WTC11 (cell line): Measurements from ENCODE around the gene NKAIN2. TPM values are rescaled to one million over a fixed set of nuclear protein-coding genes. Genes with fewer than 3 reads are reported as not detected.

Experiments used
- ATAC-seq: fragments of 200-7000 bp; cut with Tn5 transposase; 2 replicates; pipeline ENCODE4 v1.10.0; 2021; ENCODE audit warnings: mild to moderate bottlenecking, moderate library complexity
- CTCF ChIA-PET: fragments of 300-600 bp; sonication (Branson Sonifier 250); formaldehyde crosslinking; loops from one replicate; lab custom pipeline; 2021; ENCODE audit warnings: antibody characterized with exemption; lab: Charles Lee
- POLR2A ChIA-PET: fragments of 350-600 bp; sonication (Branson Sonifier 250); formaldehyde crosslinking; loops from one replicate; lab custom pipeline; 2021; ENCODE audit warnings: antibody characterized with exemption; lab: Charles Lee
- DNase-seq: peaks from one replicate; pipeline ENCODE4 v3.0.0; 2021; ENCODE audit warnings: low spot score
- H3K27ac Mint-ChIP-seq: 2 replicates; pipeline ENCODE4 v1.8.0; 2021; ENCODE audit warnings: mixed read lengths
- H3K27me3 Mint-ChIP-seq: 2 replicates; pipeline ENCODE4 v1.8.0; 2021; ENCODE audit warnings: low read depth, mild to moderate bottlenecking, moderate library complexity, mixed read lengths
- H3K36me3 Mint-ChIP-seq: 2 replicates; pipeline ENCODE4 v1.8.0; 2021; ENCODE audit warnings: mixed read lengths
- H3K4me1 Mint-ChIP-seq: 2 replicates; pipeline ENCODE4 v1.8.0; 2022; ENCODE audit warnings: mixed read lengths
- H3K4me3 Mint-ChIP-seq: 2 replicates; pipeline ENCODE4 v1.8.0; 2021; ENCODE audit warnings: mild to moderate bottlenecking, moderate library complexity, mixed read lengths
- H3K9me3 Mint-ChIP-seq: 2 replicates; pipeline ENCODE4 v1.8.0; 2021; ENCODE audit warnings: mixed read lengths
- E2F4 ChIP-seq: sonication (generic); formaldehyde crosslinking; IDR thresholded peaks from 2 replicates; pipeline ENCODE4 v1.8.1; 2022; ENCODE audit warnings: low read depth, mild to moderate bottlenecking, moderate library complexity, missing genetic modification reagents, borderline replicate concordance
- EMX1 ChIP-seq: fragments of 250-450 bp; sonication (Bioruptor Pico); IDR thresholded peaks from 2 replicates; pipeline ENCODE4 v1.8.0; 2021; ENCODE audit warnings: mild to moderate bottlenecking
- ERG ChIP-seq: fragments of 250-450 bp; sonication (Bioruptor Pico); IDR thresholded peaks from 2 replicates; pipeline ENCODE4 v1.8.0; 2021; ENCODE audit warnings: mild to moderate bottlenecking
- ESRRA ChIP-seq: sonication (generic); formaldehyde crosslinking; IDR thresholded peaks from 2 replicates; pipeline ENCODE4 v1.8.1; 2022; ENCODE audit warnings: mild to moderate bottlenecking, missing genetic modification reagents, borderline replicate concordance
- FOXK1 ChIP-seq: sonication (generic); formaldehyde crosslinking; IDR thresholded peaks from 2 replicates; pipeline ENCODE4 v1.8.0; 2022; ENCODE audit warnings: mild to moderate bottlenecking, moderate library complexity, missing genetic modification reagents
- MYBL2 ChIP-seq: sonication (generic); formaldehyde crosslinking; IDR thresholded peaks from 2 replicates; pipeline ENCODE4 v1.8.1; 2023; ENCODE audit warnings: mild to moderate bottlenecking, moderate library complexity, missing genetic modification reagents
- NFE2L1 ChIP-seq: sonication (generic); formaldehyde crosslinking; IDR thresholded peaks from 2 replicates; pipeline ENCODE4 v1.8.1; 2023; ENCODE audit warnings: missing genetic modification reagents
- NR2C2 ChIP-seq: sonication (generic); formaldehyde crosslinking; IDR thresholded peaks from 2 replicates; pipeline ENCODE4 v1.8.0; 2022; ENCODE audit warnings: mild to moderate bottlenecking, missing genetic modification reagents
- PREB ChIP-seq: sonication (generic); formaldehyde crosslinking; IDR thresholded peaks from 2 replicates; pipeline ENCODE4 v1.8.1; 2022; ENCODE audit warnings: mild to moderate bottlenecking, missing genetic modification reagents, moderate library complexity, borderline replicate concordance
- PRRX2 ChIP-seq: fragments of 250-450 bp; sonication (Bioruptor Pico); IDR thresholded peaks from 2 replicates; pipeline ENCODE4 v1.8.0; 2021; ENCODE audit warnings: mild to moderate bottlenecking
- RORB ChIP-seq: fragments of 250-450 bp; sonication (Bioruptor Pico); IDR thresholded peaks from 2 replicates; pipeline ENCODE4 v1.9.0; 2021; ENCODE audit warnings: mild to moderate bottlenecking
- SMAD4 ChIP-seq: sonication (generic); formaldehyde crosslinking; IDR thresholded peaks from 2 replicates; pipeline ENCODE4 v1.8.0; 2022; ENCODE audit warnings: mild to moderate bottlenecking, missing genetic modification reagents
- ZBTB43 ChIP-seq: sonication (generic); formaldehyde crosslinking; IDR thresholded peaks from 2 replicates; pipeline ENCODE4 v1.8.1; 2023; ENCODE audit warnings: mild to moderate bottlenecking, missing genetic modification reagents
- ZNF138 ChIP-seq: sonication (generic); formaldehyde crosslinking; conservative IDR thresholded peaks from 2 replicates; pipeline ENCODE4 v1.8.1; 2022; ENCODE audit warnings: mild to moderate bottlenecking, moderate library complexity, missing genetic modification reagents
- ZNF317 ChIP-seq: sonication (generic); formaldehyde crosslinking; IDR thresholded peaks from 2 replicates; pipeline ENCODE4 v1.8.1; 2023; ENCODE audit warnings: low read depth, mild to moderate bottlenecking, moderate library complexity, missing genetic modification reagents, borderline replicate concordance
- ZNF671 ChIP-seq: fragments of 250-450 bp; sonication (Bioruptor Pico); IDR thresholded peaks from 2 replicates; pipeline ENCODE4 v1.8.0; 2021; ENCODE audit warnings: mild to moderate bottlenecking
- ZSCAN18 ChIP-seq: fragments of 250-450 bp; sonication (Bioruptor Pico); IDR thresholded peaks from 2 replicates; pipeline ENCODE4 v2.1.2; 2022; ENCODE audit warnings: mild to moderate bottlenecking, moderate library complexity
- total RNA-seq: library from RNA; stranded (reverse); gene quantifications from 3 replicates; pipeline ENCODE4 v1.2.3, GENCODE V29; 2021
- TF ChIP-seq, protein P1 (sequence below): sonication (generic); formaldehyde crosslinking; IDR thresholded peaks from 2 replicates; pipeline ENCODE4 v1.8.0; 2022; ENCODE audit warnings: mild to moderate bottlenecking, missing genetic modification reagents
- TF ChIP-seq, protein P2 (sequence below): sonication (generic); formaldehyde crosslinking; IDR thresholded peaks from 2 replicates; pipeline ENCODE4 v1.8.1; 2022; ENCODE audit warnings: low read depth, missing genetic modification reagents, borderline replicate concordance

Gene NKAIN2
- total RNA-seq, 1 experiment from 2014 or later = 0.33 TPM

- TF ChIP-seq, protein P1, sequence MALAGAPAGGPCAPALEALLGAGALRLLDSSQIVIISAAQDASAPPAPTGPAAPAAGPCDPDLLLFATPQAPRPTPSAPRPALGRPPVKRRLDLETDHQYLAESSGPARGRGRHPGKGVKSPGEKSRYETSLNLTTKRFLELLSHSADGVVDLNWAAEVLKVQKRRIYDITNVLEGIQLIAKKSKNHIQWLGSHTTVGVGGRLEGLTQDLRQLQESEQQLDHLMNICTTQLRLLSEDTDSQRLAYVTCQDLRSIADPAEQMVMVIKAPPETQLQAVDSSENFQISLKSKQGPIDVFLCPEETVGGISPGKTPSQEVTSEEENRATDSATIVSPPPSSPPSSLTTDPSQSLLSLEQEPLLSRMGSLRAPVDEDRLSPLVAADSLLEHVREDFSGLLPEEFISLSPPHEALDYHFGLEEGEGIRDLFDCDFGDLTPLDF (CRISPR knock-in tag) = no peak
Observed at GRCh38 chr6:124866040-124866439, 1062.4 kb downstream of the NKAIN2 start (continued).

DNA sequence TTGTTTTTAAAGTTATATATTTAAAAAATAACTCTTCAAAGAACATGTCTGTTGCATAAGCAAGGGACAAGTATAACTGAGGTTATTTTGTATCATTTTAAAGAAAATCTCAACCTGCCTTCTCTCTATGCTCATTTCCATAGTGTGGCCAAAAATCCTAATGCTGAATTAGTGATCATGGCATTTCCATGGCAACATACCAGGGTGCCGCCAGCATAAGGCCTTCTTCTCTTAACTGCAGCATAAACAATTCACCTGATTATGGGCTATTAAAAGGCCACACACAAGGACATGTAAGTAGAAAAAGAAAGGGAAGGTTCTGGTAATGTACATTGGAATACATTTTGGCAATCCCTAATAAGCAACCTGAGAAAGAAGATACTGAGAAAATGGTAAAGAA, 1063.5 kb downstream of the NKAIN2 start:
- Mint-ChIP-seq H3K27ac (no peak overlapping the region), H3K9me3 (peaks cover 7% of the 10 kb centered on the region), H3K36me3 (peaks cover 5% of the 10 kb centered on the region), H3K4me1 (no peaks in the 10 kb centered on the region), H3K4me3 (no peak overlapping the region), H3K27me3 (no peaks in the 10 kb centered on the region)
- ChIA-PET CTCF (no interaction called here), POLR2A (no interaction called here)
- DNase-seq (no peak), ATAC-seq (no peak)
- no peak for TF ChIP-seq ZNF138
- TF ChIP-seq PRRX2 (CRISPR knock-in tag) = no peak
- TF ChIP-seq ZSCAN18 (CRISPR knock-in tag) = no peak
- no peak for TF ChIP-seq NFE2L1 (CRISPR knock-in tag)
- no peak for TF ChIP-seq MYBL2 (CRISPR knock-in tag)

DNA sequence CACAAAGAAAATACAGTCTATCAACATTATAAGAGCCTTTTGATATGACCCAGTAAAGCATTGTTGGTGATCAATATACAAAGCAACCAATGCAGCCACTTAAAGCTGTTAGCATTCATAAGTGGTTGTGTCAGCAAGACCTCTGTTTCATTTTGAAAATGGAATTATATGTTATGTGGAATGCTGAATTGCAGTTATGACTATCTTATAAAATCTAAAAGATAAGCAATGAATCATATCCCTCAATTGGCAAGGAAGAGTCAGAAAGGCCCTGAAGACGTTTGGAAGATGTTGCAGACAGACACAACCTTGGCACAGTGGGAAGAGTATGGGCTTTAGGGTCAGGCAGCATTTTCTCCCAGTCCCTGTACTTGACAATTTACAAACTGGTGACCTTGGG, 1064.8 kb downstream of the NKAIN2 start:
- TF ChIP-seq NR2C2 (CRISPR knock-in tag) (no peak), ZNF671 (CRISPR knock-in tag) (no peak), FOXK1 (CRISPR knock-in tag) (no peak), ZSCAN18 (CRISPR knock-in tag) (no peak), ZNF317 (no peak)
- TF ChIP-seq, protein P2, sequence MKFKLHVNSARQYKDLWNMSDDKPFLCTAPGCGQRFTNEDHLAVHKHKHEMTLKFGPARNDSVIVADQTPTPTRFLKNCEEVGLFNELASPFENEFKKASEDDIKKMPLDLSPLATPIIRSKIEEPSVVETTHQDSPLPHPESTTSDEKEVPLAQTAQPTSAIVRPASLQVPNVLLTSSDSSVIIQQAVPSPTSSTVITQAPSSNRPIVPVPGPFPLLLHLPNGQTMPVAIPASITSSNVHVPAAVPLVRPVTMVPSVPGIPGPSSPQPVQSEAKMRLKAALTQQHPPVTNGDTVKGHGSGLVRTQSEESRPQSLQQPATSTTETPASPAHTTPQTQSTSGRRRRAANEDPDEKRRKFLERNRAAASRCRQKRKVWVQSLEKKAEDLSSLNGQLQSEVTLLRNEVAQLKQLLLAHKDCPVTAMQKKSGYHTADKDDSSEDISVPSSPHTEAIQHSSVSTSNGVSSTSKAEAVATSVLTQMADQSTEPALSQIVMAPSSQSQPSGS = no peak
- TF ChIP-seq, all 79 proteins: peak for 0
- Mint-ChIP-seq H3K27me3 (no peaks in the 10 kb centered on the region), H3K4me3 (no peak overlapping the region), H3K36me3 (no peaks in the 10 kb centered on the region), H3K9me3 (no peaks in the 10 kb centered on the region), H3K27ac (no peak overlapping the region), H3K4me1 (peaks cover 4% of the 10 kb centered on the region; the same call in 1 of the 2 replicates)
- POLR2A ChIA-PET = no interaction called here
- ATAC-seq = no peak
- CTCF ChIA-PET = no interaction called here
- DNase-seq = no peak

DNA sequence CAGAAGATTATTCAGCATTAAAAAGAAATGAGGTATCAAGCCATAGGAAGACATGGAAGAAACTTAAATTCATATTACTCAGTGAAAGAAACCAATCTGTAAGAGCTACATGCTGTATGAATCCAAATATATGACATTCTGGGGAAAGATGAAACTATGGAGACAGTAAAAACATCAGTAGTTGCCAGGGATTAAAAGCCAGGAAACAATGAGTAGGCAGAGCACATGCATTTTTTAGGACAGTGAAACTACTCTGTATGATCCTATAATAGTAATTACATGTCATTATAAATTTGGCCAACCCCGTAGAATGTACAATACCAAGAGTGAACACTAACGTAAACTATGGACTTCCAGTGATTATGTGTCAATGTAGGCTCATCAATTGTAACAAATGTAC, 1065.8 kb downstream of the NKAIN2 start:
- ChIA-PET POLR2A (no interaction called here), CTCF (no interaction called here)
- DNase-seq = no peak
- H3K9me3 Mint-ChIP-seq = no peaks in the 10 kb centered on the region
- H3K4me1 Mint-ChIP-seq = peaks cover 4% of the 10 kb centered on the region; the same call in 1 of the 2 replicates
- H3K36me3 Mint-ChIP-seq = no peaks in the 10 kb centered on the region
- H3K27ac Mint-ChIP-seq = no peak overlapping the region
- ATAC-seq = no peak
- H3K4me3 Mint-ChIP-seq = no peak overlapping the region
- no peaks in the 10 kb centered on the region for H3K27me3 Mint-ChIP-seq
- TF ChIP-seq FOXK1 (CRISPR knock-in tag) = no peak
- no peak for TF ChIP-seq ZNF138
- TF ChIP-seq ERG (CRISPR knock-in tag) = no peak
- no peak for TF ChIP-seq E2F4 (CRISPR knock-in tag)
- no peak for TF ChIP-seq ESRRA (CRISPR knock-in tag)
- TF ChIP-seq ZBTB43 = no peak
- no peak for TF ChIP-seq SMAD4
- no peak for TF ChIP-seq EMX1 (CRISPR knock-in tag)
- no peak for TF ChIP-seq PREB
- TF ChIP-seq, protein P2 = no peak
- no peak for TF ChIP-seq RORB (CRISPR knock-in tag)
